Left lobe of liver (tissue), 2 donors: ENCODE results near the gene NEK6. TPM values are rescaled to one million over a fixed set of nuclear protein-coding genes. Genes with fewer than 3 reads are reported as not detected.

Source experiments
- ATAC-seq: fragments of 200-7000 bp; cut with Tn5 transposase; one replicate; pipeline ENCODE4 v1.9.1; 2020; ENCODE audit warnings: mild to moderate bottlenecking, moderate library complexity
- DNase-seq: peaks from one replicate; pipeline ENCODE4 v3.0.0-alpha.2; 2020; ENCODE audit warnings: low spot score
- total RNA-seq: library from RNA; stranded (reverse); gene quantifications from one replicate; pipeline ENCODE4 v1.2.1, GENCODE V29; 2021
- donor health status: DM: no; HTN: no; CAD: no; lungs with moderate emphysema.
- donor health status: DM: no; HTN: yes; CAD: no.

NEK6 gene
- total RNA-seq, 1 donor from 2014 or later, result 84.5 TPM

DNA sequence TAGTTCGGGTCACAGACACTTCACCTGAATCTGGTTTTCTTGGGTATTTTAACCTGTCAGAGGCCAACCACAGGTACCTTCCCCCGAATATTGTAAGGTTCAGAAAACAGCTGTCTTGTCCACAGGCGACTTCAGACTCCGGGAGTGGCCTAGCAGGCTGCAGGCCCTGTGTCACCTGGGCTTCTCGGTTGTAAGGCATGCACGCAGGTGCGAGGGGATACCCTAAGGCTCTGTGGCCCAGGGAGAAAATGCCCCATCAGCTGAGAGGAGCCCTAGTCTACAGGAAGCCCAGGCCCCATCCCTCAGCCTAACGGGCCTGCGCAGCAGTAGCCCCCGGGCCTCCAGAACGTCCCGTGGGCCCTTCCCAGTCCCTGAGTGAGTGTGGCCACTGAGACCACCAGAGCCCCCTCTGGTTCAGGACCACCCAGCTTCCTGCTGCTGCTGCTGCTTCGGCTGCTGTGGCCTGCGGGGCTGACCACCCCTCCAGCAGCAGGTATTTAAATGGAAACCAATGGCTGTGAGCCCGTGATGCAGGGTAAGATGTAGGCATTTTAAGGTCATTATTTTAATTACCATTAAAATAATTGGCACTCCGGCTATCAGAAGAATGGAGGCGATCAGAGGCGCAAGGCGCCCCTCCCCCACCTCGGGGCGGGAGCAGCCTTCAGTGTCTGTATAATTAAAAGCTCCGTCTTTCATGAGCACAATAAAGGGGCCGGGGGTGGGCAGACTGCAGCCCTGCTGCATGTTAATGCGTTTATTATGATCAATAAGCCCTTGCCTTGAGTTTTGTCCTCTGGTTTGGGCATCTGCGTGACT lies 92.1 kb downstream of the NEK6 start:
- ATAC-seq (no peak), DNase-seq (no peak)

DNA sequence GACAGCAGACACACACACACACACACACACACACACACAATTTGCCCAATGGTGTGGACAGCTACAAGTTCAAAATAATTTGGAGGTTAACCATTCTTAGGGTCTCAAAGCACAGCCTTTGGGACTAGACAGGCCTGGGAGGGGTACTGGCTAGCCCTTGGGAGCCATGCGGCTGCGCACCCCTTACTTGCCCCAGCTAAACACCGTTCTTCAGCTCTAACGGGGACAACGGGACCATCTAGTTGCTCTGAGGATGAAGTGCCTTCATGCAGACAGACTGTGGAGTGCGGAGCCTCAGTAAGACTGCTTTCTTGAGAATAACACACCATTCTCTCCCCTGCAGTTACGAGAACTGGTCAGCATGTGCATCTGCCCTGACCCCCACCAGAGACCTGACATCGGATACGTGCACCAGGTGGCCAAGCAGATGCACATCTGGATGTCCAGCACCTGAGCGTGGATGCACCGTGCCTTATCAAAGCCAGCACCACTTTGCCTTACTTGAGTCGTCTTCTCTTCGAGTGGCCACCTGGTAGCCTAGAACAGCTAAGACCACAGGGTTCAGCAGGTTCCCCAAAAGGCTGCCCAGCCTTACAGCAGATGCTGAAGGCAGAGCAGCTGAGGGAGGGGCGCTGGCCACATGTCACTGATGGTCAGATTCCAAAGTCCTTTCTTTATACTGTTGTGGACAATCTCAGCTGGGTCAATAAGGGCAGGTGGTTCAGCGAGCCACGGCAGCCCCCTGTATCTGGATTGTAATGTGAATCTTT lies 92.9 kb downstream of the NEK6 start:
- ATAC-seq, result peak; percentile 49
- DNase-seq, result no peak

DNA sequence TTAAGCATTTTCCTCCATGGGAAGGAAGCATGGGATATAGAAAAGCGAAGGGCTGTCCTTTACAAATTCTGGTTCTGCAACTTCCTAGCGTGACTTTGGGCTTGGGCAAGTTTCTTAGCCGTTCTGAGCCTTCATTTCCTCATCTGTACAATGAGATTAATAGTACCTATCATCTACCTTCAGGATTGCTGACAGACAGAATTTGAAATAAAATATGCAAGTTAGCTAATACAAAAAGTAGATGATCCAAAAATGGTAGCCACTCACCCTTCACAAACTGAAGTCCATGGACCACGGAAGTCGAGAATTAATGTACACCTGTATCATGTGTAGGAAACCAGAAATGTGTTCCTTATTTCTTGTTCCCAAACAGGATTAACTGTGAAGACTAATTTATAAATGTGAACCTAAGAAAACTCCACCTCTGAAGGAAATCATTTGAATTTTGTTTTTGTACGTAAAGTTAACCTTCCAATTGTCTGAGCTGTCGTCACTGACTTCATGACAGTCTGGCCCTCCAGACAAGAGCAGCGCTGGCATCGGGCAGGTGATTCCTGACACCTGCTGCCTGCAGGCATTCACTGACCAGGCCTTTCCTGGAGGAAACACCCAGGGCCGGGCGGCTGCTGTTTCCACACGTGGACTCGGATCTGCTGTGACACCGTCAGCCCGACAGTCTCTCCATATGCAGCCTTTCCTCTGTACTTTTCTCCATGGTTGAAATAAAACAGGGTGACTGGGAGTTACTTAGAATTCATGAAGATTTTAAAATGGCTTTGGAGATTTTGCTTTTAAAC lies 94.1 kb downstream of the NEK6 start:
- ATAC-seq, result no peak
- no peak for DNase-seq

DNA sequence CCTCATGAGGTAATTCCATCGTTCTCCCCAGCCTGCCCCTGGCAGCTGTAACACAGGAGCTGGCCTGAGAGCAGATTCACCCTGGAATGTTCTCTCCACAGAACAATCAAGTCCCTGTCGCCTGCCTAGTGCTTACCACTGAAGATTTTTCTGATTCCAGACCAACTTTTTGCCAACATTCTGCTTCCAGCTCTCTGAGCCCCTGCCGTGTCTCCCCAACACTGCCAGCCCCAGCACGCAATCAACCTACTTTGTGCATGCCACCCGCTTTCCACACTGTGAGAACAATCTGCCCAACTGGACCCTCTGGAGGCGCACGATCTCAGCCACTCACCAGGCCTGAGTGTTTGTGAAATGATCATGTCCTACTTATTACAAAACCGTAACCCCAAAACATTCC lies 94.9 kb downstream of the NEK6 start:
- ATAC-seq, result no peak
- DNase-seq, result no peak

DNA sequence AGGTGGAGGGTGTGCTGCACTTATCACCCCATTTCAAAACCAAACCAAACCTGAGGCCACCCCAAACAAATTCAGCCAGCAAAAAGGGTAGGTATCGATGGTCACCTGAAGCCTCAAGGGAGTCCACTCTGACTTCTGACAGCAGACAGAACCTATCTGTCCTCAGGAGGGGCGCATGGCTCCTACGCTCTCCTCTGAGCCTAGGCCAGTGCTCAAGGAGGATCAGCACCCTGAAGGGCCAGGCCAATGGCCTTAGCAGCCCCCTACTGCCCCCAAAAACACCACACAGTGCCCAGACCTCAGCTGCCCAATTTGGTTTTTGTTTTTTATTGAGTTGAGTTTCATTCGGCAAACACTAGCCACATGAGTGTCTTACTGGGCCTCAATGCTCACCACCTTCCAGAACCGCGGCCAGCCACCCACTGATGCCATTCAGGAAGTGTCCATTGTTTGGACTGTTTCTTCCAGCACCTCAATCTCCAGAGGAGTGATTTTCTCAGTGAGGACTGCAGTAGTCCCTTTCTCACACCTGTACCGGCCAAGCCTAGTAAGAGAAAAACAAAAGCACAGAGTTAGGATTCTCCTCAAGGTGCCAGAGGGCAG lies 95.5 kb downstream of the NEK6 start:
- no peak for ATAC-seq
- DNase-seq, result no peak

DNA sequence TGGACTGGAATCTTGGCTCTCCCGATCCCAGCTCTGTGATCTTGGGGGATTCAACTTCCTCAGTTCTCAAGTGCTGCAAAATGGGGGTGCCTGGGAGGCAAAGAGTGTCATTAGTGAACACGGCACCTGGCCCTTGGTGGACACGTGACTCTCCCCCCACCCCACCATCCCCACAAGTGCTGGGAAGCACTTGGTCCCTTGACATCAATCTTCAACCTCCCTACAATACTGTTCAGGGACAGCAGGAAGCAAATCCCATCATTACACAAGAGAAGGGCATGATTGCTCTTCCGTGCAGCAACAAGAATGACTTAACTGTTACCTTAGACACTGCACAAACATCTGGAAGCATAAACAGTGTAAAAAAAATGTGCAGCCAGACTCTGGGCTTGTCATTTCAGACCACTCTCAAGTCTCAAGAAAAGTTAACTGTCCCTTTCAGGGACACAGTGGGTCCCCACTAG lies 96.1 kb downstream of the NEK6 start:
- DNase-seq, result no peak

DNA sequence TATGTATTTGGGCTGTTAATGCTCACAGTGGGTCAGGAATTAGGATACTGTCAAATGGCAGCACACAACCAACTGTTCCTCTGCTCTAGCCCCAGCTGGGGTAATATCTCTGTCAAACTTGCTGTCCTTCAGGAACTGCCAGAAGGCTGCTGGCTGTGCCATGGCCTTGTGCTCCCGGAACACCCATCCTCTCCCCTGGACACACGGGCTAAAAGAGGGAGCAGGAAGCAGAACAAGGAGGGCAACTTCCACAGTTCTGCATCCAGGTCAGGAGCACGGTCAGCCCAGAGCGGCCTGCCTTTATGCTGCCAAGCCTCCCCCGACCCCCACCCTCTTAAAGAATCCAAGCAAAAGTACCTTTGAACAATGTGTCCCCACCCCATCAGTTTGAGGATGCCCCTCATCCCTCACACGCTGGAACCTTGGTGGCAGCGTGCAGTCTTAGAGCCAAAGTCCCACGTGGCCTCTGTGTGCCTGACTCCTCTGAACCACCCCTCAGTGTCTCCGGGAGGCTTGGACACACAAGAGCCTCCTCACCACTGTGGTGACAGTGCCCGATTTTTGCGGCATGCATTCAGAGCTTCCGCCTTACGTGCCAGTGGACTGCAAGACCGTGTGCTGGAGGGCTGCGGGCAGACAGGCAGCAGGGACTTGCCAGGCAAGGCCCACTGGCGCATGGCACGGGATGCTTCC lies 96.7 kb downstream of the NEK6 start:
- ATAC-seq (no peak), DNase-seq (peak; percentile 46)

More for the DNA sequence above, 96.1 kb downstream of the NEK6 start:
- ATAC-seq, result no peak

DNA sequence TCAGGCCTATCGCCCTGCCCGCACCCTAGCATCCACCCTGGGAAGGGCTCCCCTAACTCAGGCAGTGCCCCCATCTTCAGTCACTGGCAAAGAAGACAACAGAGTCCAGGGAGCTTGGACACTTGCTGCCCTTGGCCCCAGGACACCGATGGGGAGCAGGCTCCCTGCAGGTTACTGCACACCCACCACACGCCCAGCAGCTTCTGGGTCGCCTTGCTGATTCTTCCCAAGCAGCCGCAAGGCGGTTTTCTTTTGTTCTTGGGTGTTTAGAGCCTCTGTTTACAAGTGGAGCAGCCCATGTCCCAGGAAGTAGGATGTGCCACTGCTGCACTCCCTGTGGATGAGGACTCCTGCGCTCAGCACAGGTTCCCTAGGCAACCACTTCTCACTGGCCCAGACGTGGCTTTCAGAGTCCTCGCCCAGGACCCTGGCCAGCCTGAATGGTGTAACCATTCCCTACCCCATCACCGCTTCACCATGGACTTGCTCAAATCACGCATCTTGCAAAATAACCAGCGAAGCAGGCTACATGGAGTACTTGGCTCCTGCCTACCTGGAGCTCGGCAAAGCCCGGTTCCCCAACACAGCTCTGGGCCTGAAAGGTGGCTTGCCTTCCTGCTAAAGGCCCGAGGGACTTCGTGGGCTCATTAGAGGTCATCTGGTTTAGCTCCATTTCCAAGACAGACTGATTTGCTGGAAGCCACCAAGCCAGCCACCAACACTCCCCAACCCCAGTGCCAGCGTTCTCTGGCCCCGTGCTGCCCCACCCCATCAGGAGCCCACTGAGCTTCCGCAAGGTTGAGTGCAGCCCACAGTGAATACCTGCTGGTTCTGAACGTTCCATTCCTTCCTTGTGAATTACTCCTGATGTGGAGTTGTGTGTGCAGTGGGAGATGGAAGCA lies 97.5 kb downstream of the NEK6 start:
- ATAC-seq, result peak; percentile 6
- no peak for DNase-seq

DNA sequence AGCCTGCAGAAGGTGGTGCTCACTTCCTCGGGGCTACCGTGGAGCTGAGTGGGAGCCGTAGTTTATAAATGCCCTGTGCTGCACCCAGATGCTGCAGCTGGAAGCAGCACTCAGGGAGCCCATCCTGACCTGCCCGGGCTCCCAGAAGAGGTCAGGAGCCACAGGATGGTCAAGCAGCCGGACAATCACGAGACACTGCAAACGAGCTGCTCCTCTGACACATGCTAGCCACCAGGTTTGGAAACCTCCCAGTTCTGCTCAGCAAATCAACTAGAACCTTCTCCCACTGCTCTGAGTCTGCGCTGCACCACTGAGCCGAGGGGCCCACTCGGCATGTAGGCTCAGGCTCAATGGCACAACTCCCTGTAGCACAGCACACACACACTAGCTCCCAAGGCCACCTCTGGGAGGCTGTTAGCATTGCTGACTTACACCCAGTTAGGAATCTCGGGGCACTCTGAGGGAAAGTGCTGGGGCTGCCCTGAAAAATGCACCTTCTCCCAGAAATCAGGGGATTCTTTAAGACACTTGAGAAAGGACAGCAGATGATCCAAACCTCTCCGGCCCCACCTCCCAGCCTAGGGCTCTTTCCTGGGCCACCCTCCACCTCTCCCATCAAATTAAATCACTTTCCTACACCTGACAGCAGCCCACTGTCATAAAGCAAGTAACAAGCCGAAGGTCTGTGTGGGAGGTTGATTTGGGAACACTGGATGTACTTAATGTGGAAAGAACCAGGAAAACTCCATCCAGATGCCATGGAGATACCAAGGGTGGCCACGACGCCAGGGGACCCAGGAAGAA lies 98.4 kb downstream of the NEK6 start:
- DNase-seq (peak; percentile 42), ATAC-seq (peak; percentile 3)

DNA sequence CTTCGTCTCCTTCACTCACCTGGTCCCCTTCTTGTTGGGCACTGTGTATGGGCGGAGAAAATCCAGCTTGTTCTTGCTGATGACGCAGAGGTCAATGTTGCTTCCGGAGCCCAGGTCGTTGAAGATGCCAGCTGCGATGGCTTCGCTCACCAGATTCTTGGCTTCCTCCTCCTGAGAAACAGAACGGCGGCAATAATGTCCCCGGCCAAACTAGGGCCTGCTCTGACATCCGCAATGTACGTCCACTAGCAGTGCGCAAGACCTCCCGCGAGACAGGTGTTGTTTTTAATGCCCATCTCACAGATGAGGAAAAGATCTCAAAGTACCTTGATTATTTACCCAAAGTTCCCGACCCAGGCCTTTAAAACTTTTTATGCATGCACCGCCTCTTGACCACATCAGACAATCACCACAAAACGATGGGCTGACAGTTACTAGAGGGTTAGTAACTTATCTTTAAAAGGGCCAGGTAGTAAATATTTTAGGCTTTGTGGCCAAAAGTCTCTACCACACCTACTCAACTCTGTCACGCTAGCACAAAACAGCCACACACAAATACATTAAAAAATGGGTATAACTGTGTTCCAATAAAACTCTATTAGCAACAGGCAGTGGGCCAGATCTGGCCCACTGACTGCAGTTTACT lies 99.1 kb downstream of the NEK6 start:
- ATAC-seq, result no peak
- peak; percentile 44 for DNase-seq

DNA sequence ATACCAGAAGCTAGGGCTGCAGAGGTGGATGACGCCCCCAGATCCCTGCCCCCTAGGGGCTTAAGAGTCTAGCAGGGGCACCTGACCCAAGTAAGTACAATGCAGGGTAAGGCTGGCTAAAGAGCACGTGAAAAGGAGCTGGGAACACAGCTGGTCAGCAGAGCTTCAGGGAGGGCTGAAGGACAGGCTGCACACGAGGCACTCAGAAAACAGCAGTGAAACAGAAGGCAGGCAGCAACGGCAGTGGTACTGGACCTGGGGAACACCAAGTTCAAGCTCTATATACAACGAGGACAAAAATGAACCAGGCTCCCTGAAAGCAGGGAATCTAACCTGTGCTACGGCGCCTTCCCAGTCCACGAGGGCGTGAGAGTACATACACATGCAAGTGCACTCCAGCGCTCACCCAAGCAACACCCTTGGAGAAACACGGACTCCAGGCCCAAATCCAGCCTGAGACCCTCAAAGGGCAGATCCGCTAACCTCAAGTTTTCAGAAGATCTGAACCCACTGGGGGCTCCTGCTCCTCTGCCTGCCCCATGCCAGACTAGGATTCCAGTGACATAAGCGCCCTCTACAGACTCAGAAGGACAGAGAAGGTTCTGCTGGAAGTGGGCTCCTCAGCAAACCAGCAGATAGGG lies 100.1 kb downstream of the NEK6 start:
- DNase-seq (peak; percentile 43), ATAC-seq (peak; percentile 30)

DNA sequence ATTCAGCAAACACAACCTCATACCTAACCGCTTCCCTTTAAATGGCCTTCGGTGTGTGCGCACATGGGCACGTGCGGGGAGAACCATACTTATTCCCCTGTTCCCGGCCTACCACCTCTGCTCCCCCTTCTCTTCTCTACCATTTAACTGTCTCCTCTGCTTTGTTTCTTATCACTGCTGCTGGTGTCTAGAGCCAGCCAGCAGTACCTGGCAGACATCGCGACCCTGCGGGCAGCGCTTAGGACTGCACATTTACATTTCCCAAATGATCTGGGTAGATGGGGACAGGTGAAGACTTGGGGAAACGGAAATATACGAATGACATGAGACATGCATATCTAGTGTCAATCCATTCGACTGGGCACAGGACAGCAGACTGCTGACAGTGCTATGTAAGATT lies 100.9 kb downstream of the NEK6 start:
- ATAC-seq, result no peak
- DNase-seq, result no peak

DNA sequence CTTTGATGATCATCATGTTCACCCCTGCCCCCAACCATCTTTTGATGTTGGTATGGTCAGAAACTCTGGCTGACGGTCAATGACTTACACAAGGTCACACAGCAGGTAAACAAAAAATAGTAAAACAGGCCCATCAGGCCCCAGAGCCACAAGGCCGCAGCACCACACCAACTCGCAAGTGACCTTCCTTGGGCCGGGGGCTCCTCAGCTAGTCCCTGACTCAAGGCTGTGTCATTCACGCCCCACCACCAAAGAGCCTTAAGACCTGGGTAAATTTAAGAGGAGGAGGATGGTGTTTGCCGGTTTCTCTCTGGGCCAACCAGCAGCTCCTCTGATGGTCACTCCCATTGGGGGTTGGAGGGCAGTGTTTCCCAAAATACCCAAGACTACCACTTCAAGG lies 101.7 kb downstream of the NEK6 start:
- DNase-seq (no peak), ATAC-seq (no peak)

DNA sequence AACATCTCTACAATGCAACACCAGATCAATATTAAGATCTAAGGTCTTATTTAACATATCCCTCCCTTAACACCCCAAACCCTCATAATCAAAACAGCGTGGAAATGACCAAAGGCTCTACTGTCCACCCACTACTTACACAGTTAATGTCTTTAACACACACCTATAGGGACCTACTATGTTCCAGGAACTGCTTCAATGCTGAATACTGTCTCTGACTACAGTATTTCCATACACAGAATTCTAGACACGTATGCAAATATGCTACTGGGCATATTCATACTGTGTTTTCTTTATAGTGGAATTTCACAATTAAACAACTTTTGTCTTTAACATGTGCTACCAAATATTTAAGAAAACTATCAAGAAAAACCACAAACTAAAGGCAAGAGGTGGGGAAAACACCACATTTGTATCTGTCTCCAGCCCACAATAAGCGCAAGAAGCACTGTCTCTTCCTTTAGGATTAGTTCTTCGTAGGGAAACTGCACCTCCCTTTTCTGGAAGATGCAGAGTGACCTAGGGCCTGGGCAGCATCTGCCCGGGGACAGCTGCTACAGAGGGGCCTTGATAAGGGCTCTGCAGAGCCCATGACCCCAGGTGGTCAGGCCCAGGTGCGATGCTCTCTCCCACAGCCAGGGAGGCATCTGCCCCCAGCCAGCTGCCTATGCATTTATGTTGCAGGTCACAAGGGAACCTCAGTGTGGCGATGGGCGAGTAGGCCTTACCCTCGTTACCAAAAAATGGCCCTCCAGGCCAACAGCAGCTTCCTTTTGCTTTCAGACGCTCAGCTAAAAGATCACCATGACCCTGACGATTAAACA lies 102.3 kb downstream of the NEK6 start:
- no peak for ATAC-seq

DNA sequence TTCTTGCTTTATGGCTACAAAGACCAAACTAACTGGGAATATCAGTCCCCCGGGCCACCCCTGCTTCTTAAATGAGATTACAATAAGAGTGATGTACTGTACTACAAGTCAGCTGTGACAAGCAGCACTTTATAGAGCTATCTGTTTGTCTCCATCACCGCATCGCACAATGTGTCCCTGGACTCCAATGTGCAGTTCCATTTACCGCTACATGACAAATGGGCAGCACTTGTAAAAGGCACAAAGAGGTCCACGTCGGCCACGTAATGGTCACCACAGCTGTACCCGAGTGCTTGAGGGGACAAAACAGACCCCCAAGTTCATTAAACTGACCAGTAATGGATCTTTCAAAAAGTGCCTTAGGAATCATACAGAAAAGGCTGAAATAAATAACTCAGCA lies 103.4 kb downstream of the NEK6 start:
- DNase-seq (no peak), ATAC-seq (no peak)

More for the DNA sequence above, 102.3 kb downstream of the NEK6 start:
- DNase-seq, result no peak

DNA sequence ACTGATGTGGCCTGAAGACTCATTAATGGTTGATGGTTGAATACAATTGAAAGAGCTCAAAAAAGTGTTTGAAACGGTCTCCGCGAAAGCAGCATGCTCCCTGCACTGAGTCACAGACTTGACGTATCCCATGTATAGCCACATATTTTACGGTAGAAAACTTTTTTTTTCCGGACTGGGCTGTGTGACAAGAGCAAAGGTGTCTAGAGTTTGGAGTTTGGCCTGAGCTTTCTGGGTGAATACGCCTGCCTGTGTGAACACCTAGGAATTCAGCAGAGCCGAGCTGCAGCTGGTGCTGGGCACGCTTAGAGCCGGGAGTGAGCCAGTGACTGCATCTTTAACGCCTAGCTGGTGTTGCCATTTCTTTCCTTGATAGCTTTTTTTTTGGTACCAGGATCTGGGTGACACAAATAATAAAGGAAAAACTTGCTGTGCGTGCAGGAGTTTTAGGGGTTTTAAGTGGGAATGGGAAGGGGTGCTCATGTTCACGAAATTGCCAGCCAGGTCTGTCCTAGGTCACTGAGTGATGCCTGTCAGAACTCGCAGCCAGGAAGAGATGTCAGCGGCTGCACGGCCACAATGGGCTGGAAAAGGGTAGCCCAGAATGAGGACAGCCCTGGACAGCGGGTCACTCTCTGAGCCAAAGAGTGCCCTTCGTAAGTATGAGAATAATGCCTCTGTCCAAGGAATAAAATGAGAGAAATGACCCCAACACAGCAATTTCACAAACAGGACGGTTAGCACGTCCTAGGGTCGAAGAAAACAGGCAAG lies 105.8 kb downstream of the NEK6 start:
- DNase-seq (no peak), ATAC-seq (peak; percentile 93)
